Tibial nerve (tissue), 4 donors: ENCODE data around the gene RTP5. TPM values are rescaled to one million over a fixed set of nuclear protein-coding genes. Genes with fewer than 3 reads are reported as not detected.

Source experiments
- DNase-seq, 2 donors: peaks; one replicate each; pipeline ENCODE4 v3.0.0-alpha.2; 2019; ENCODE audit warnings: low spot score in 2 of 2
- H3K27ac ChIP-seq, 4 donors: fragments of 200-600 bp; sonication (generic) in 3 of 4; one replicate each; pipeline ENCODE4 v1.5.1; 2017 to 2019; ENCODE audit warnings: mild to moderate bottlenecking in 1 of 4
- H3K27me3 ChIP-seq, 2 donors: fragments of 200-600 bp; sonication (generic) in 1 of 2; one replicate each; pipeline versions ENCODE4 v1.5.1 to v1.6.0; 2017 to 2019
- H3K36me3 ChIP-seq, 3 donors: fragments of 200-600 bp; sonication (generic); one replicate each; pipeline ENCODE4 v1.5.1; 2018 to 2019
- H3K4me1 ChIP-seq, 4 donors: fragments of 200-600 bp; sonication (generic) in 3 of 4; one replicate each; pipeline ENCODE4 v1.5.1; 2017 to 2019
- H3K4me3 ChIP-seq, 4 donors: fragments of 200-600 bp; sonication (generic) in 3 of 4; one replicate each; pipeline ENCODE4 v1.5.1; 2017 to 2019; ENCODE audit warnings: mild to moderate bottlenecking in 1 of 4, moderate library complexity in 1 of 4
- H3K9me3 ChIP-seq, 4 donors: fragments of 200-600 bp; sonication (generic) in 3 of 4; one replicate each; pipeline ENCODE4 v1.5.1; 2017 to 2019
- CTCF ChIP-seq, 5 experiments: fragments of 200-600 bp in 3 of 5; fragments of 450-650 bp in 2 of 5; sonication (generic) in 3 of 5; IDR thresholded peaks; one replicate each; pipeline ENCODE4 v1.5.1; 2016 to 2019; ENCODE audit warnings: antibody characterized with exemption in 5 of 5, mild to moderate bottlenecking in 3 of 5, moderate library complexity in 2 of 5
- EP300 ChIP-seq, 2 donors: sonication (generic); formaldehyde crosslinking; IDR thresholded peaks; one replicate each; pipeline ENCODE4 v1.6.1; 2017; ENCODE audit warnings: antibody characterized with exemption in 2 of 2, mild to moderate bottlenecking in 1 of 2
- POLR2A ChIP-seq, 2 donors: fragments of 450-650 bp; IDR thresholded peaks; one replicate each; pipeline ENCODE4 v1.6.1; 2017; ENCODE audit warnings: antibody characterized with exemption in 2 of 2, mild to moderate bottlenecking in 2 of 2, moderate library complexity in 2 of 2
- WGBS, 2 donors: methylation state at CpG; one replicate each; pipeline ENCODE4 v1.1.5; 2018; 5-methylcytosine and 5-hydroxymethylcytosine counted together
- total RNA-seq, 4 donors: library from RNA; depleted of rRNA; stranded (reverse); fragments of >200 nt; gene quantifications; one replicate each; pipeline ENCODE4 v1.1.0, GENCODE V29; 2016

Gene RTP5
- total RNA-seq, 4 donors from 2014 or later: not detected

DNA sequence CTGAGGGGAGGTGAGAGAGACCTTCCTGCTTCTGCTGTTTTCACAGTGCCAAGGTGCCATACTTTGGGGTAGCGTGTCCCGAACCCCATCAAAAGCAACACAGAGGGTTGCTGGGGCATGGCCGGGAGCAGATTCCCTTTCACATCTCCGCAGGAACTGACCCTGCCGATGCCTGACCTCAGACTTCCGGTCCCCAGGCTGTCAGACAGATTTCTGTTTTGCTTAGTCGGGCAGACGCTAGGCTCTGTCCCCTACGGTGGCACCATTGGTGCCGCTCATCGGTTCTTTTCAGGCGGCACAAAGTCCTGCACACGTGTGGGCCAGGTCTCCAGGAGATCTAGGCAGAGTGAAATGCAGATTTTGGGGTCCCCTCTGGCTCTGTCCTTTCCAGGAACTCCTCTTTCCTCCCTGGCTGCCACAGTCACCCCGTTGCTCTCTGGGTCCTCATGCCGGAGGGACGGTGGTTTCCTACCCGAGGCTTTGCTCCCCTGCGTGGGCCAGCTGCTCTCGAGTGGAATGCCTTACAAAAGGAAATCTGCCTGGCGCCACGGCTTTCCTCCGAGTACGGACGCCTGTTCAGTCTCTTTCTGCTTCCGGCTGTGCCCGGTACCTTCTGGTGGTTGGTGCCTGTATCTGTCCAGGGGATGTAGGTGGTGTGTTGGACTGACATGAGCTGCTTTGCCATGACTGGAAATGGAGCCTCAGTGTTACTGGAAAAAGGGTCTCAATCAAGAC, 39.3 kb downstream of the RTP5 start:
- Histone ChIP-seq H3K4me1 (no peaks in the 10 kb centered on the region), H3K9me3 (peaks cover 0 to 23% (median 0%) of the 10 kb centered on the region in 4 donors), H3K27me3 (no peaks in the 10 kb centered on the region), H3K4me3 (no peak overlapping the region), H3K27ac (no peak overlapping the region), H3K36me3 (no peaks in the 10 kb centered on the region)
- DNase-seq: no peak
- TF ChIP-seq POLR2A (IDR thresholded peaks at IDR 0.05): no peak
- no peak for TF ChIP-seq EP300 (IDR thresholded peaks at IDR 0.05)
- TF ChIP-seq CTCF (IDR thresholded peaks at IDR 0.05): no peak
- WGBS, 2 donors: 83 to 86% methylated on average over 25 to 26 of the region's 26 CpGs

- WGBS, 2 donors: 81 to 84% methylated on average over 12 of the region's 12 CpGs
- H3K36me3 ChIP-seq: no peaks in the 10 kb centered on the region
- DNase-seq: no peak
- peaks cover 0 to 32% (median 0%) of the 10 kb centered on the region in 4 donors for H3K9me3 ChIP-seq
- TF ChIP-seq CTCF (IDR thresholded peaks at IDR 0.05): no peak
- TF ChIP-seq EP300 (IDR thresholded peaks at IDR 0.05): no peak
- no peak for TF ChIP-seq POLR2A (IDR thresholded peaks at IDR 0.05)
- no peaks in the 10 kb centered on the region for H3K27me3 ChIP-seq
- H3K4me3 ChIP-seq: no peak overlapping the region
- no peaks in the 10 kb centered on the region for H3K4me1 ChIP-seq
- no peak overlapping the region for H3K27ac ChIP-seq
Observed at GRCh38 chr2:241909769-241910168, 40.2 kb downstream of the RTP5 start.

DNA sequence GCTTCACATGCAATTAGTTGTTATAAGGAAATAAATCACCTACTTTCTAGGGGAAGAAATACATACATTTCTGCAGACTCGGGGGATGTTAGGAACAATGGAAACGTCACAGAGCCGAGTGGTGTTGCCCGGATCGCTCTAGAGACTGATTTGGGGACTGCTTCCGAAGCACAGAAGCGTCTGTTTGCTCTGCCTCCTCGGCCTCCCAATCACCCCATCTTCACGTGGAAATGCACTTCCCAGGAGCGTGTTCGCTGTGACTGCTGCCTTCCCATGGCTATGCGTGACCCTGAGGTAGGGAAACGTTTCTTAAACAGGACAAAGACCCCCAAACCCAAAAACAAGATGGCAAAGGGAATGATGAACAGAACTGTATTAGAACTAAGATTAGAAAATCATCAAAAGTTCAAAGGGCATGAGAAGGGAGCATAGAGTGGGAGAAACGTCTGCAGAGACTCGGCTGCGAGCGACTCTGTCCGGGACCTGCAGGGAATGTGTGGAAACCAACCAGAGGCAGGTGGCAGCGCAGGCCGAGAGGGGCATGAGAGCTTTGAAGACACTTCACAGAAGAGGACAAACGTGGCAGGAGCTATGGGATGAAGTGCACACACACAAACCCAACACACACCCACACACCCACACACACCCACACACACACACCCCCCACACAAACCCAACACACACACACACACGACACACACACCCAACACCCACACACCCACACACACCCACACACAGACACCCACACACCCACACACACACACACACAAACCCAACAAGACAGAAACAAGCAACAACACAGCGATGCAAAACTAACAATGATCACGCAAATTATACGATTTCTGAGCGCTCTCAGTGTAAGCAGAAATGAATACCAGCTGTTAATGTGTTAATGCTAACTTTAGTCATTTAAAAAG, 41.3 kb downstream of the RTP5 start:
- no peaks in the 10 kb centered on the region for H3K27me3 ChIP-seq
- no peak overlapping the region for H3K4me3 ChIP-seq
- no peak for DNase-seq

GRCh38 chr2:241911551-241911950, 42.0 kb downstream of the RTP5 start:
- DNase-seq: no peak
- Histone ChIP-seq H3K9me3 (peaks cover 0 to 41% (median 0%) of the 10 kb centered on the region in 4 donors), H3K27ac (no peak overlapping the region), H3K27me3 (no peaks in the 10 kb centered on the region), H3K36me3 (no peaks in the 10 kb centered on the region), H3K4me3 (no peak overlapping the region), H3K4me1 (no peaks in the 10 kb centered on the region)
- 88 to 93% methylated on average over 10 of the region's 10 CpGs for WGBS, 2 donors
- TF ChIP-seq POLR2A (IDR thresholded peaks at IDR 0.05) (no peak), EP300 (IDR thresholded peaks at IDR 0.05) (no peak), CTCF (IDR thresholded peaks at IDR 0.05) (no peak)

More for the DNA sequence above, 41.3 kb downstream of the RTP5 start:
- H3K36me3 ChIP-seq: no peaks in the 10 kb centered on the region
- TF ChIP-seq EP300 (IDR thresholded peaks at IDR 0.05) (no peak), CTCF (IDR thresholded peaks at IDR 0.05) (no peak), POLR2A (IDR thresholded peaks at IDR 0.05) (no peak)
- WGBS, 2 donors: 86 to 89% methylated on average over 26 of the region's 26 CpGs
- no peak overlapping the region for H3K27ac ChIP-seq
- H3K4me1 ChIP-seq: no peaks in the 10 kb centered on the region
- H3K9me3 ChIP-seq: peaks cover 0 to 38% (median 0%) of the 10 kb centered on the region in 4 donors
